Lower leg skin (tissue), 3 donors: ENCODE results near the gene TDRD6.

Source experiments
- POLR2A ChIP-seq, 2 donors: fragments of 450-650 bp; IDR thresholded peaks; one replicate each; pipeline ENCODE4 v1.6.1; 2016 to 2017; ENCODE audit warnings: antibody characterized with exemption in 2 of 2, mild to moderate bottlenecking in 1 of 2, moderate library complexity in 1 of 2
- TF ChIP-seq, protein P1 (sequence below), 3 donors: fragments of 450-650 bp; IDR thresholded peaks; one replicate each; pipeline ENCODE4 v1.5.1; 2016; ENCODE audit warnings: antibody characterized with exemption in 3 of 3, mild to moderate bottlenecking in 3 of 3, moderate library complexity in 2 of 3

DNA sequence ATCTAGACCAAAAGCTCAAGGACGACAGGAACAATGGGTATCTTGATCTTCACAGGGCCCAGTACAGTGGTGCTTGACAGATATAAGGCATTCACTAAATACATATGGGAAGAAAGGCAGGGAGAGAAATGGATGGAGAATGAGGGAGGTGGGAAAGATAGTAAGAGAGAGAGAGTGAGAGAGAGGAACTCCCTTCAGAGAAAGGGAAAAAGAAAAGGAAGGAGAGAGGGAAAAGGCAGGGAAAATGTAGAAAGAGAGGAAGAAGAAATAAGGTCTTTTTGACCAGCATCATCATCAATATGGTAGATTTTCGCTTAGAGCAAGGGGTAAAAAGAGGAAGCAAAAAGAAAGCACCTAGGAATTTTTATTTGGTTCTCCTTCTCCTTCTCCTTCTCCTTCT, 58.3 kb downstream of the TDRD6 start:
- TF ChIP-seq, protein P1, sequence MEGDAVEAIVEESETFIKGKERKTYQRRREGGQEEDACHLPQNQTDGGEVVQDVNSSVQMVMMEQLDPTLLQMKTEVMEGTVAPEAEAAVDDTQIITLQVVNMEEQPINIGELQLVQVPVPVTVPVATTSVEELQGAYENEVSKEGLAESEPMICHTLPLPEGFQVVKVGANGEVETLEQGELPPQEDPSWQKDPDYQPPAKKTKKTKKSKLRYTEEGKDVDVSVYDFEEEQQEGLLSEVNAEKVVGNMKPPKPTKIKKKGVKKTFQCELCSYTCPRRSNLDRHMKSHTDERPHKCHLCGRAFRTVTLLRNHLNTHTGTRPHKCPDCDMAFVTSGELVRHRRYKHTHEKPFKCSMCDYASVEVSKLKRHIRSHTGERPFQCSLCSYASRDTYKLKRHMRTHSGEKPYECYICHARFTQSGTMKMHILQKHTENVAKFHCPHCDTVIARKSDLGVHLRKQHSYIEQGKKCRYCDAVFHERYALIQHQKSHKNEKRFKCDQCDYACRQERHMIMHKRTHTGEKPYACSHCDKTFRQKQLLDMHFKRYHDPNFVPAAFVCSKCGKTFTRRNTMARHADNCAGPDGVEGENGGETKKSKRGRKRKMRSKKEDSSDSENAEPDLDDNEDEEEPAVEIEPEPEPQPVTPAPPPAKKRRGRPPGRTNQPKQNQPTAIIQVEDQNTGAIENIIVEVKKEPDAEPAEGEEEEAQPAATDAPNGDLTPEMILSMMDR (IDR thresholded peaks at IDR 0.05): no peak
- no peak for TF ChIP-seq POLR2A (IDR thresholded peaks at IDR 0.05)
